T-helper 9 cell (primary cell): ENCODE measurements around the gene HAND2.

Source experiments
- DNase-seq: peaks from one replicate; pipeline ENCODE4 v3.0.0-alpha.2; 2020

Gene HAND2

DNA sequence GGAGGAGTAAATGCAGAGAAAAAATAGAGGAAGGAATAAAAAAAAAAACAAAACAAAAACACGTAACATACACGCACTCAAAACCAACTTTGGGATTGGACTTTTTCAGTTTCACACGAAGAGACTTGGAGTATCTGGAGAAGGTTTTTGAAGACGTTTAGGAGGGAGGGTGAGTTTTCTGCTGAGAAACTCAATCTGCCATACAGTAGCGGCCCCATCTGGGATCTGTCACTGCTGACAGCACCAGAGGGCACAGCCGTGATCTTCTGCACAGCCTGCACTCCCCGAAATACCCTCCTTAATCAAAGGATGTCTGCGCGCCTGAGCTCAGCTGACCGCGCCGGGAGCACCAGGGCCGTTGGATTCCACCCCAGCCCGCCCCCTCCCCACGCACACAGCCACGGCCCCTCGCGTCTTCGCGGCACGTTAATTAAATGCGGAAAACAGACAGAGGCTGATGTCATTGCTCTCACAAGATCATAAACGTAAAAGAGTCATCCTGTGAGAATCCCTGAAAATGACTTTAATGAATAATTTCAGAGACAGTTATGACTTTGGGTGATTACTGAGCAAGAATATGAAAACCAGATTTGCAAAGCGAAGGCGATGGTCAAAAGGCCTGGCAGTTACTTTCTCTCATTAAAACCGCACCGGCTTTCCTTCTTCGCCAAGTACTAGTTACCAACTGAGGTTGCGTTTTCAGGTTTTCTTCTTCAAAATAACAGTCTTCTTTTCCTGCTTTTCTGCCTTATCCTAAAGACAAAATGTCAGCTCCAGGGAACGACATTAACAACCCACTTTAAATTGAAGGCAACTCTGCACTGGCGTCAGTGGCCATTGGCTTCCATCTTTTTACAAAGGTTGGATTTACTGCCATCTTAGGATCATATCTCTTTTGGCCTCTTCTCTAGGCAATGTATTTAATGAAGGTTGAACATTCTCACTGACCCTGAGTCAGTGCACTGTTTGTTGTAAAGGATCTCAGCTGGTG is 10.6 kb downstream of the HAND2 start:
- DNase-seq, result no peak

DNA sequence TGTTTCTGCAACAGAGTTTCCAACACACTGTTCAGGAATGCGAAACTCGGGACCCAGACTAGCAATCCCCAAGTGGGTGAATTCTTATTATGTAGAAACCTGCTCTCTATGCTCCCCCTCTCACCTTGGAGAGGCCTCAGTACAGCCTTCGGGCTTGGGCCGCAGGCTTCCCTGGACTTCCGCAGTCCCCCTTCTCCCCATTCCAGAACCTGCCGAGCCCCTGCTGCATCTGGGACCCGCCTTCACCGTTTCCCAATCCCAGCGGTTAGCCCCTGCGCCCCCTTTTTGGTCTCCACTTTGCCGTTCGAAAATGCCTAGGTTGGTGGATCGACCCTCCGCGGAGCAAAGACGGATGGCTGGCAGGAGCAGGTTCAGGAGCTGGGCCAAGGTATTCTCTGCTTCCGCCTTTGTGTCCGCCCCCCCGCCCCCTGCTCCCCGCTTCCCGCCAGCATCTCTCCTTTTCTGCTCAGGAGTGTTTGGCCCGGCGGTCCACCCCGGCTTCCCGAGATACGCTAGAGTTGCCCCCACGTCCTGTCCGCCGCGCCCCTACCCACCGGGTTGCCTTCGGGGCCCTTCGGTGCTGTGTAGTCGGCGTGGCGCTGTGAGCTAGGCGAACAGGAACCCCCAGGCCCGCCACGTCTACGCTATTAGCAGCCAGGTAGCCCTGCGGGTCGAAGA is 11.5 kb downstream of the HAND2 start:
- no peak for DNase-seq

DNA sequence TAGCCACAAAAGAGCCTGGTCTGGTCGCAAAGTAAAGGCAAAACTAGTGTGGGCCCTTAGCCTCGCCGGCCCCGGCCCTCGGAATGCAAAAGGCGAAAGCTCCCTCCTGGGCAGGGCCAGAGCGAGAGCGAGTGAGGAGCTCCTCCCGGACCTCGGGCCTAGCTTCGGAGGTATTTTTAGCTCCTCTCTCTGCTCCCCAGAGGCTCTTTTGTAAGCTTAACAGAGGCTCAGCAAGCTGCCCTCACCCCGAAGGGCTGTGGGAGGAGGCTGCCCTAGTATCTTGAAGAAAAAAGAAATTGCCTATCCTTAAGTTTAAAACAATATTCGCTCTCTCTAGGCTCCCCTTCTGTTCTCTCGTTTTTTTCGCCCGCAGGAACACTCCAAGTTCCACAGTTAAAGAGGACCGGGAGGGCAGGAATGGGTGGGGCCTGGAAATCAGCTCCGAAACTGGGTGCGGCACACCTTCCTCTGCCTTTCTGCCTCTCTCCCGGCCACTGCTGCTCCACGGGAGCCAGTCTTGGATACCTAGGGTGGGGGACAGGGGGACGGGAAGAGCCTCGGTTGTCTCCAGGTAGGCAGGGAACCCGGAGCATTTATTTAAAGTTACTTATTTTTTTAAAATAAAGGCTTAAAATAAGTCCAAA is 12.1 kb downstream of the HAND2 start:
- no peak for DNase-seq

DNA sequence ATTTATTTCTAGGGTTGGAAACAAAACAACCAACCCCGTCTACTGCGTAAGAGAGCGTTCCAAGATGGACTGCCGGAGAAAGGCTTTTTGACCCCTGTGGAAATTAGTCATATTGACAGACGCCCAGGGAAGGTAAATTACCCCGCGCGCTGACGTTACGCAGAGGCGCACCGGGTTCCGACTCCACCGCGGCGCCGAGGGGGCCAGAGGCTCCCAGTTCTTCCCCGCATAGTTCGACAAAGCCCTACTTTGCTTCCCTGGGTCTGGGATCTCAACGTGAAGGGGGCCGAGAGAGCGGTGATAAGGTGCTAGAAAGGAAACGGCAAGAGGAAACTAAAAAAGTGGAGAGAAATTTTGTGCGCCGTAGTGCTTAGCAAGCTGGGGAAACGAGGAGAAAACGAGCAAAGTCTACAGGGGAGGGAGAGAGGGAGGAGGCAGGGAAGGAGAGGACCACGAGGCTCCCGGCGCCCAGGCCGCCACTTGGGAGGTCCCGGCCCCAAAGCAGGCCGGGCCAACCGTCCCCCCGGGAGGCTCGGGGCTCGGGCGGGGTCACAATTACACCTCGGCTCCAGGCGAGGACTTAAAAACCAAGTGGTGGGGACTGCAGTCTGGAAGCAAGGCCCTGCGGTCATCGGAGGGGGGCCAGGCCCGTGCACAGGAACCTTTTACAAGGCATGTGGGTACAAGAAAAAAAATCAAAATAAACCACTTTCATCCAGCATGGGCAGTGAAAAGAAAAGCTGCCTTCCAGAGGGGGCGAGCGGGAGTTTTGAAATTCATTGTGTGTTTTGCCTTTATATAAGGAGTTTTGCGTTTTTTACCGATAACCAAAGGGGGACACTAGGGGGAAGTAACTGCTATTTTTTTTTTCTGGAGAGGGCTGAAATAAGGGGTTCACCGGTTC is 13.2 kb downstream of the HAND2 start:
- no peak for DNase-seq

DNA sequence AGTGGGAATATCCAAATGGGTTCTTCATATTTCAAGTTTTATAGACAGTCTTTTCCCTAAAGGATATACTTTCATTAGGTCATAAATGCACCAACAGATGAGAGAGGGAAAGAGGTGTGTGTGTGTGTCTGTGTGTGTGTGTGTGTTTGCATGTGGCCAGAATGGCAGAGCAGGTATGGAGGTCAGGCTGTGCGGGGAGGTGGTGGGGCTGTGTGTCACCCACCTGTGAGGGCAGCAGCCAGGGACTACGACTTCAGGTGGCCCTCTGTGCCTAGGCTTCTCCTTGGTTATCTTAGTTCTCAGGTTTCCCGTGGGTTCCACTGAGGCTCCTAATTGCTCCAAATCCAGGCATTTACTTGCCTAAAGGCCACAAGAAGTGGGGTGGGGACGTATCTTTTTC is 14.6 kb downstream of the HAND2 start:
- no peak for DNase-seq

DNA sequence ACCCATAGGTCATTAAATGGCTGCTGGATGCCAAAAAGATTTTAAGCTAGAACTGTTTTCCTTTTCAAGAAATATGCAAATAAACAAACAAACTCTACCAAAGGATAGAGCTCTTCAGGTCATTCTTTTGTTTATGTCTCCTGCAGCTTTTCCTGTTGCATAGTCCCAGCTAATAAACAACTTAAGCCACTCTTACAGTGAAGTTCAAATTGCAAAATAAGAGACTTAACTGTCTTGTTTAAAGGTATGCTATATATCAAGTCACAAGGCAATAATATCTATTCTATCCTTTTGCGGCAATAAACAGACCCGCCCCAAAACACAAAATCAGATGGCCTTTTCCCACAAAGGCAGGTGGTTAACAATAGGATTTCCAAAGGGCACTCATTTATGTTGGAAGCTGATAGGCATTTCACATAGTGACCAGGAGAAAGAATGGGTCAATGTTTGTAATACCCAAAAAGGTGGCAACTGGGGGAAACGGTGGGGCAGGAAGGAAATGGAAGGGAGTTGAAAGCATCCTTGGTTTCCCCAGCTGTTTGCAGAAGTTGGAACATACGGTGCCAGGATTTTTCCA is 15.3 kb downstream of the HAND2 start:
- DNase-seq, result no peak

DNA sequence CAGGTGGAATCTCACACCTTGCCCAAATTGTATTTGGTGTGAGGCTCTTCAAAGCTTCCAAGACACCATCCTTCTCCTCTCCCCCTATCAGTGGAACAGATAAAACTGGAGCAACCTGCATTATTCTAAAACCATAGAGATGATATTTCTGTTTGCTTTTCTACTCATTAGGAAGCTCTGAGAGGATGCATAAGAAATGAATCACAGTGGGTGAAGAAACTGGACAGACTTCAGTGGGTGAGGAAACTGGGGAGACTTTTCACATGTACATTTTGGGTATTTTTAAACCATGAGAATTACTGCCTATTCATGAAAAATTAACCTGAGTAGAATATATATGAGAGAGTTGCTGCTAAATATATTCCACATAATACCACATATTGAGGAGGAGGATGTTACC is 16.4 kb downstream of the HAND2 start:
- no peak for DNase-seq

DNA sequence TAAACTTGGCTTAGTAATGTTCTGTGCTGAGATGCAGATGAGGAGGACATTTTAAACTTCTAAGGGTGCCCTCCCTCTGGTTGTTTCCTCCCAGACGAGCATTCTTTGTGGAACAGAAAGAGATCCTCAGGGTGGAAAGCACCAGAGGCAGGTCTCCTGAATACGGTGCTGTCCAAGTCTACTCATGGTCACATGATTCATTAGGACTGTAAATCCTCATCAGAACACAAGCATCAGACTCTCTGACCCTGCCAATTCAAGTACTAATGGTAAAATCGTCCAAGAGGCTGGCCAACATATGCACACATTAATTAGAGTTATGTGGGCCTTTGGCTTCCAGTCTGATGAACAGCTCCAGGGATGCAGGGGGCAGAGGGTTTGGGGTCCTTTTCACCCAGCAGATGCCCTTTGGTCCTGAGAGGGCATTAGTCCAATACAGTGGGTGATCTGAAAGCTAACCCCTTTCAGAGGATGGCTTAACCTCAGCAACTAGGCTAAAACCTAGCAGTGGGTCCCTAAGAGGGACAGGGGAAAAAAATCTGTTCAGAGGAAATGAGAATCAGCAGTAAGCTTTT is 18.2 kb downstream of the HAND2 start:
- no peak for DNase-seq

DNA sequence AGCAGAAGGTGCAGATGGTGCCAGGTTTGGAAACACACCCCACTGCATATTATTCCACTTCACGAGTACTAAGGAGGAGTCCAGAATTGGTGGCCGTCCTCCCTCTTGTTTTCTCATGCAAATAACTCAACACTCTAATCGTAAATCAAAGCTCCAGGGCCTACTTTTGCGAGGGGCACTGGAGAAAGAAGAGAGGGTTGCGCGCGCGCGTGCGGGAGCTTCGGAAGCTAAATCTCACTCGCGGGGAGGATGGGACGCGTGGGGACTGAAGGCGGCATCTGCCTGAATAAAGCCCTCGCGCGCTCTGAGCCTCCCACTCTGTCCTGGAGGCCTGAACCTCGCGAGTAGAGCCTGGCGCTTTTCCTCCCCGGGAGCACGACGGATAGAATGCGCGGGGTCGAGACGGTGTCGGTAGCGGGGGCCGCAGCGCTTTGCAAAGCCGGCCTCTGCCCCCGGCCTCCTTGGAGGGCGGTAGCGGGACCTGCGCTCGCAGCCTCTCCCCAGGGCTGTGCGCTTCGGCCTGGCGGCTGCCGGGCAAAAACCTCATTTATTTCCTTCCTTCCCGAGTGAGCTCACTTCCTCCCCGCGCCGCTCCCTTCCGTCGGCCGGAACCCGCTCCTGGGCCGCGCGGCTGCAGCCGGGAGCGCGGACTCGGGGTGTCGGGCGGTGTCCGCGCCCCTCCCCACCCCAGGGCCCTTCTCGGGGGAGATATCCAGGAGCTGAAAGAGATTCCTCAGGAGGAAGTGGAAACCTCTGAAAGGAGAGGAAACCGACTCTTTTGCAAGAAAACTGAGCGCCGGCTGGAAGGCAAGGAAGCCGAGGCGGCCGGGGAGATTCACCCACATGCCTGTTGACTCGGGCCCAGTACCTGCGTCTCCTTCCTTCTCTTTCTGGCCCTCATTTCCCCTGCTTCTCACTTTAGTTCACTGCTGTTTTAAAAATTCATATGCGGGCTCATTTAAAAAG is 20.7 kb downstream of the HAND2 start:
- no peak for DNase-seq

DNA sequence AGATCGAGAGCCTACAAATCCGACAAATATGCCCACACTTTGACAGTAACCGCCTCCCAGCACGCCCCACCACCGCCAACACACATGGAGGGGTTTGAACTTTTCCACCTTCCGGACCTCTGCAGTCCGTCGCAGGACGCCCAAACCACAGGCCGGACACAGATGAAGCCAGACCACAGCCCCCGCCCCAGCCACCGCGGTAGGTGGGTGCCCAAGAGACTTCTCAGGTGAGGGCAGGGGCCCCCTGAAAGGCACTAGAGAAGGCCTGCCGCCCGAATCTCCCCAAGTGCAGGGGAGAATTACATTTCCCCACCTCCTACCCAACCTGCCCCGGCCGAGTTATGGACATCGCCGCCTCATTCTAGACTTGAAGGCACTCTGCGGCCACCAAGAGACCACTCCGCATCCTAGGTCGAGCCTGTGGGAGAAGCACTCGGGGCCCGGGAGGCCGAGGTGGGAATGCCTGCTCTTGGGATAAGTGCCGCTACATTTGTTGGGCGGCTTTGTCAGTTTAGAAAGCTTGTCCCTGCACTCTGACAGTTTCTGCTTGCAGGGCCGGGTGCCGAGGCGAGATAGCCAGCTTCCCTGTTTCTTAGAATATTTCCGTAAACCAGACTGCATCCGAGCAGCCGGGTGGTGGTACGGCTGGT is 21.5 kb downstream of the HAND2 start:
- DNase-seq, result no peak

DNA sequence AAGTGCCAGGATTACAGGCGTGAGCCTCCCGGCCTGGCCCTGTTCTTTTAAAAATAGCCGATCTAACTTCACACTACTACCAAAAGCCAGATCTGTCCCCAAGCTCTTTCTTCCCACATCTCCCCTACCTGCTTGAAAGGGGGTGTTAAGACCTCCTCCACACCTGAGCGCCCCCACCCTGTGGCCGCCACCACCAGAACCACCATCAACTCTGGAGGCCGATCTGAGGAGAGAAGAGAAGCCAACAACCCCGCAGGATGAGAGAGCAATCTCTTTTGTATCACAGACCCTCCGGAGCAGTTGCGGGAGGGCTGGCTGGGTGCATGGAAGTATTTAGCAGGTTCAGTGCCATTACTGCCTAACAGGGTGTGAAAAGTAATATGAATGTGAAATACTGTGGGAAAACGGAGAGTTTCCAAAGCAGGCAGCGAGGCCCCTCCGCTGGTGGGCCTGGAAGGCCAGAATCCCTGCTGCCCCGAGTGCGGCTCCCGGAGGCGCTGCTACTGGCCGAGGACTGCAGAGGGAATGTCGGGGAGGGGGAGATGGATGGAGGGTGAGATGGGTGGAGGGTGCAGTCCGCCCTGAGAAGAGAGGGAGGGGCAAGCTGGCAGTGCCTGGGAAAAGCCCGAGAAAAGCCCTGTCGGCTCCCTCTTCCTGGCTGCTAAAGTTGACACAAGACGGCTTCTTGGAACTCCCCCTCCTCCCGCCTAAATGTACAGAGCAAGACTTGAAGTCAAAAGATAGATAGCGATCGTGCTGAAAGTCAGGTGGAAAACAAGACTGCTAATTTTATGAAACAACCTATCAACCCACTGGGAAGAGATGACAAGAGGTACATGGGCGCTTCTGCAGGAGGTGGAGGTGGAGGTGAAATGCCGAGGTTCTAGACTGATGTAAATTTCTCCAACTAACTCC is 22.3 kb downstream of the HAND2 start:
- no peak for DNase-seq

DNA sequence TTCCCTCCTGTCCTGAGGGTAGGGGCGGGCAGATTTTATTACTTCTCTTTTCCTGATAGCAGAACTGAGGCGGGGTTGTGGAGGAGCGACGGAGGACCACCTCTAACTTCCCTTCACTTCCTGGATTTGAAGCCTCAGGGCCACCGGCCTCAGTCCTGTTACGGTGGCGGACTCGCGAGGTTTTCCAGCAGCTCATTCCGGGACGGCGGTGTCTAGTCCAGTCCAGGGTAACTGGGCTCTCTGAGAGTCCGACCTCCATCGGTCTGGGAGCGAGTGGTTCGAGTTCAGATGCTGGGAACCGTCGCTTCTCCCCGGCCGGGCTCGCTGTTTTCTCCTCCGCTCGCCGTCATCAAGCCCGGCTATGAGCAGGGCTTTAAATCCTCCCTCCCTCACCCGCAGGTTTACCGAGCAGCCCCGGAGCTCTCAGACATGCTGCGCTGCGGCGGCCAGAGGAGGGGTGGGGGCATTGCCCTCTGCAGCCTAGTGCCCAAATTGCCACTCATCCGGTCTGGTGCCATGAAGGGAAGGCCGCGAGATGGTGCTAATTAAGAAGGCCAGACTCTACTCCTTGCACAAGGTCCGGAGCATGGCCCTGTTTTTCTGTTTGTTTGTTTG is 23.3 kb downstream of the HAND2 start:
- no peak for DNase-seq

DNA sequence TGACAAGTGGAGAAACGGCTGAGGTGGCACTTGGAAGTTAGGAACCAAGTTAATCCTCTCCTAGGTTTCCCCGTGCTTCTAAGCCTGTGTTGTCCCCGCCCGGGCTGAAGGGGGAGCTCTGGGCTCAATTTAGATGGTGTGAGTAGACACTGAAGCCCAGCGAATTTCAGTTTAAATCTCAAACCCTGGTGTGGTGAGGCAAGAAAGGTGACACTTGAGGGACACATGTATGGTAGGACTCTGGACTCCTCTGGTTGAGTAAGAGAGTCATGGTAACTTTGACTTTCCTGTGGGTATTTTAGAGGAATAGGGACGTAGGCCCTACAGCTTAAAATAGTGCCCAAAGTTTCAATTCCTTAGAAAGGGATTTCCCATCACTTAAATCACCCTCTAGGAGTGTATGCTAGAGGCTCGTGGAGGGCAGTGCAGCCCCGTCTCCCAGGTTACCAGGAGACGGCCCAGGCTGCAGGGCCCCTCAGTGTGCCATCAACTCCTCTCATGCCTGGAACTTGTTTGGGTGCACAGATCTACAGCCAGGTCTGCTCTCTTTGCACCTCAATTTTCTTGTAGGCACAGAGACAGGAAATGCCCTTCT is 24.0 kb downstream of the HAND2 start:
- DNase-seq, result no peak

DNA sequence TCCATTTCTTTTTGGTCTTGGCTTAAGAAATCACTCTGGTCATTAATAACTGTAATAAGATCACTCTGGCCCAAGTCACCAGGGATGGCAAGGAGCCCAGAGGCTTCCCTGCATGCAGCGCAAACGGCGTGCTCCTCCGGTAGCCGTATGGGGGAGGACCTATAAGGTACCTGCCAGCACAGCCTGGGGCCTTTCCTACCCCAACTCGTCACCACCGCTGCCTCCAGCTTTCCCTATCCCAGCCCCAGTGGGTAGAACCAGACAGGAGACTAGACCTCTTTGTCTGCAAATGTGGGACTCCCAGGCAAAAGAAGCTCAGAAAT is 25.9 kb downstream of the HAND2 start:
- DNase-seq, result no peak

DNA sequence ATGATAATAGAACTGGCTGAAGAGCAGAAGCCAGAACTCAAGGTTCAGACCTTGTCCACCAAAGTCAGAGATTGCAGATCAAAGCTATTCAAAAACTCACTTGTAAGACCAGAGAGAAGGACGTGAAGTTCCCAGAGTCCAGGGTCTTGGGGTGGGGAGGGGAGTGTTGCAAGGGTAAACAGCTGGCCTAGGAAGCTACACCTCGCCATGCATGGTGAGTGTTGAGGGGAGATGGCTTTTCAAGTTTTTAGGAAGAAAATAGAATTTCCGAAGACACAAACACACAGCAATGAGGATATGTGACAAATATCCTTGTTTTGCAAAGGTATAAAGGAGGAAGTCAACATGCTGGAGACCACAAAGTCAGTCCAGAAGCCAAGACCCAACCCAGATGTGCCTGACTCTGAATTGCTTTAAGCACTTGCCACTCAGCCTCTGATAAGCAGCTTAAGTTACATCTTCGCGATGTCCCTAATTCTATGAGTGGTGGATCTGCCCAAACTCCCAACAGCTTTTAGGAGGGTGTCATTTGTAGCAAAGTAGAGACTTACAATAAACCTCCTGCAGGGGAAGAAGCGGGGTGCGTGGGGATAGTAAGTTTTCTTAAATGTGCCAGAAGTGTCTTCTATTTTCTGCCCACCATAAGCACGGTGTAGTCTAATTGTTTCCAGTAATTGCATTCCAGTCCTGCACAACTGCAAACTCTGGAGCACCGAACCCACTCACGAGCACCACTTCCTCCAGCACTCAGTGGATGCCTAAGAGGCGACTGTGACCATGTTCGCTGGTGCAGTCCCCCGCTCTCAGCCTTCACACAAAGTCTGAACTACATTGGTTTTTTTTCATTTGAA is 26.5 kb downstream of the HAND2 start:
- DNase-seq, result no peak

DNA sequence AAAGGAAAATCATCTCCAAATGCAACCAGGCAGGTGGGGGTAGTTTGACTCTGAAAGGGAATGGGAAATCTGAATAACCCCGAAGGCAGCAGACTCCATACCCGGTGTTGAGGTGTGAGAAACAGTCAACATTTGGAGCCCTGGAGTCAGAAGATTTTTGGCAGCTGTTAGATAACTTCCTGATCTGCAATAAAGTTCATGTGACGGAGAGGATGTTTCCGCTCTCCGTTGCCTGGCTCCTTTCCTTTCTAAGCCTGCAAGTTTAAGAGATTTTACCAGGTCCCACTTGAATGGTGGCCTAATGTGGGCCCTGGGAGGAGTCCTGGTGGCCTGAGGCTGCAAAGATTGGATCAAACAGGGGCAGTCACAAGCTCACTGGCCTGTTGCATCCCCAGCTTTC is 27.7 kb downstream of the HAND2 start:
- no peak for DNase-seq

DNA sequence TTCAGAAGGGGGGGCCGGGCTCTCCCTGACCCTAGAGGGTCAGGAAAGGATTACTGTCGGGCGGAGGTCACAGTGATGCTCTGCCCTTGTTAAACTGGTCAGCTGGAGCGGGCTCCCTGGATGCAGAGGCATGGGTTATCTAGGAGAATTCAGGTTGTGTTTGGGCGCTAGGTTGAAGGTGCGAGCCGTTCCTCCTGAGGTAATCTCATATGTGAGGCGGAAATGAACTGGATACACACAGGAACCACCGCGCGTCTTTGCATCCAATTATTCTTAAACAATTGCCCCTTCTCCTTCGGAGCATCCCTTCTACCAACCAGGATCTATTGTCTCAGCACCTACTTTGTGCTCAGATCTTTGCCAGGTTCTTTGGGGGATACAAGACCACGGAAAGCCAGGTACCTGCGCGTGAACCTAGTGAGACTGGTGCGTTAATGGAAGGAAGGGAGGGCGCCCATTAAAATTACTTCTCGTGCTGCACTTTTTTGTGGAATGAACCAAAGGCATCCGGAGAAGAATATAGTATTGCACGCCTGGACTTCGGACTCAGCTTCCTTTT is 28.4 kb downstream of the HAND2 start:
- DNase-seq, result no peak
